Neural cell (in vitro differentiated cells): ENCODE results near the gene SDF2L1.

Experiments used
- CTCF ChIP-seq: fragments of 450-650 bp; IDR thresholded peaks from 2 replicates; pipeline ENCODE4 v1.5.1; 2014; ENCODE audit warnings: antibody characterized with exemption, mild to moderate bottlenecking, moderate library complexity; ENCODE audit not compliant: poor library complexity, severe bottlenecking
- EP300 ChIP-seq: fragments of 450-650 bp; conservative IDR thresholded peaks from 2 replicates; pipeline ENCODE4 v1.6.1; 2014; ENCODE audit warnings: antibody characterized with exemption, mild to moderate bottlenecking, moderate library complexity; ENCODE audit not compliant: poor library complexity, severe bottlenecking
- EZH2 ChIP-seq: fragments of 200-600, 300-800 bp; shearing (Covaris generic), sonication (generic); IDR thresholded peaks from 2 replicates; pipeline ENCODE4 v1.6.1; 2014; ENCODE audit warnings: antibody characterized with exemption, low read length, borderline replicate concordance, mild to moderate bottlenecking; ENCODE audit not compliant: insufficient read depth, poor library complexity, severe bottlenecking
- MXI1 ChIP-seq: fragments of 450-650 bp; conservative IDR thresholded peaks from 2 replicates; pipeline ENCODE4 v1.6.1; 2014; ENCODE audit warnings: antibody characterized with exemption, mild to moderate bottlenecking; ENCODE audit not compliant: poor library complexity, severe bottlenecking
- POLR2AphosphoS5 ChIP-seq: IDR thresholded peaks from 2 replicates; pipeline ENCODE4 v1.6.1; 2012
- RAD21 ChIP-seq: fragments of 450-650 bp; conservative IDR thresholded peaks from 2 replicates; pipeline ENCODE4 v1.6.1; 2014; ENCODE audit warnings: antibody characterized with exemption, mild to moderate bottlenecking, moderate library complexity
- REST ChIP-seq: IDR thresholded peaks from 2 replicates; pipeline ENCODE4 v1.6.1; 2012; ENCODE audit warnings: borderline replicate concordance

- TF ChIP-seq CTCF, result no peak
- TF ChIP-seq POLR2AphosphoS5, result no peak
- TF ChIP-seq EP300, result no peak
- TF ChIP-seq RAD21, result no peak
- TF ChIP-seq EZH2, result no peak
- no peak for TF ChIP-seq REST
- TF ChIP-seq MXI1, result no peak
Observed at GRCh38 chr22:21598302-21598701, 43.8 kb upstream of the SDF2L1 start.
